DMS 273 treated with DMSO at 0.1 percent for 48 hours (cell line): Measurements from ENCODE around the gene TRAF1.

Experiments used
- DNase-seq: peaks from one replicate; lab custom pipeline; 2025; lab: John Stamatoyannopoulos, UW

Gene TRAF1

GRCh38 chr9:120924698-120925534 lies 1.7 kb downstream of the TRAF1 start:
- DNase-seq, result no peak

- DNase-seq, result no peak
These were observed 2.8 kb downstream of the TRAF1 start for GRCh38 chr9:120923620-120924328.

GRCh38 chr9:120922404-120923195 lies 4.0 kb downstream of the TRAF1 start:
- no peak for DNase-seq

- DNase-seq, result no peak
These were observed 4.9 kb downstream of the TRAF1 start for GRCh38 chr9:120921661-120922181.

GRCh38 chr9:120920806-120921178 lies 5.8 kb downstream of the TRAF1 start:
- DNase-seq, result no peak

- no peak for DNase-seq
These were observed 6.5 kb downstream of the TRAF1 start for GRCh38 chr9:120919843-120920805.

DNA sequence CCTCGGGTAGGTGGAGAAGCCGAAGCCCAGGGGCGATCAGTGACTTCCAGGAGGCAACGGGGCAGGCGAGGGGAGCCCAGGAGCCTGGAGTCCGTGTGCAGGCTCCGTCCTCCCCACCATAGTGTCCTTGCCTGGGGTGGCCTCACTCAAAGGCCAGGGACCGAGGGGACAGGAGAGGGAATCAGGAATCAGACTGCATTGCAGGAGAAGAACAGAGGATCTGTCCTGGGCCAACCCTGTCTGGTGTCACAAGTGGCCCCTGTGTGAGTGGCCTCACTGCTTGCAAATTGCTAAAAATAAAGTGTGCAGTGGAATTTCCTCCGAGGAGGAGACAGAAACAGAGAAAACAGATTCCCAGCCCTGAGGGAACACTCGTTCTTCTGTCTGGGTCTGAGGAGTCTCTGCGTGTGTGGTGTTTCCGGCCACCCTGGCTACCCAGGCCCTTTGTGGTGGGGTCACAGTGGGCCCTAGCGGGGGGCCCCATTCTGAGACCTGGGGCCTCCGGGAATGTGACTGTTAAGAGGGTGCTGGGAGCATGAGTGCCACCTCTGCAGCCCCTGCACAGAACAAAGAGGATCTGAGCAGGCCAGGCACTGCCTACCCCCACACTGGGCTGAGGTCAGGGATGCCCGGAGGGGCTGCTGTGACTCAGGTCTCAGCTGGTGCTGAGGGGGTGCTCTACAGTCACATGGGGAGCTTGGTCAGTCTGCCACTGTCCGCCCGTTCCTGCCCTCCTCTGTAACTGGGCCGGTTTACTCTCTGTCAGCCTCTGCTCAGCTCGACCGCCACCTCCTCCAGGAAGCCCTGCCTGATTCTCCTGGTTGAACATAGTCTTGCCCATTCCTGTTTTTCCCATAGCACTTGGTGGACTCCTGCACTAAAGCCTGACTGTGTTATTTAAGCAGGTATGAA lies 7.4 kb downstream of the TRAF1 start:
- no peak for DNase-seq

DNA sequence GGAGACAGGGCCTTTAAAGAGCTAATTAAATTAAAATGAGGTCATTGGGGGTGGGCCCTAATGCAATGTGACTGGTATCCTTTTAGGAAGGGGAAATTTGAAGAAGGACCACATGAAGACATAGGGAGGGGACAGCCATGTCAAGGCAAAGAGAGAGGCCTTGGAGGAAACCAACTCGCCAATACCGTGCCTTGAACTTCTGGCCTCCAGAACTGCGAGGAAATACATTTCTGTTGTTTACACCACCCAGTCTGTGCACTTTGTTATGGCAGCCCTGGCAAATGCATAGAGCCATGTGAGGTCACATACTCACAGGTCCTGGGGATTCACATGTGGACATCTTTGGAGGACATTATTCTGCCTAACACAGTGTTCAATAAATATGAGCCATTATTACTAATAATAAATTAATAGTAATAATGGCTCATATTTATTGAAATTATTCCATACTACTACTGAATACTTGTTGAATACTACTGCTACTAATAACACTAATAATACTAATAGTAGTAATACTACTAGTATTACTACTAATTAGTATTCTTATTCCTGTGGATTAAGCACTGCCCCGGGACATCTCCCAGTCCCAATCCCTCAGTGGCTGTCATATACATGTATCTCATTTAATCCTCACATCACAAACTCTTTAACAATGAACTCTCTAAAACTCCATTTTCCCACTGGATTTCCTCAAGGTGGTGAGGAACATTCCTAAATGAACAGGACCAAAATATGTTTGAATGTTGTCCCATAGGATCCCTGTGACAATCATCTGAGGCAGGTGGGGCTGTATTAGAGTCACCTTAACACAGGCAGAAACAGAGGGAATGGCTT lies 8.4 kb downstream of the TRAF1 start:
- DNase-seq, result no peak

DNA sequence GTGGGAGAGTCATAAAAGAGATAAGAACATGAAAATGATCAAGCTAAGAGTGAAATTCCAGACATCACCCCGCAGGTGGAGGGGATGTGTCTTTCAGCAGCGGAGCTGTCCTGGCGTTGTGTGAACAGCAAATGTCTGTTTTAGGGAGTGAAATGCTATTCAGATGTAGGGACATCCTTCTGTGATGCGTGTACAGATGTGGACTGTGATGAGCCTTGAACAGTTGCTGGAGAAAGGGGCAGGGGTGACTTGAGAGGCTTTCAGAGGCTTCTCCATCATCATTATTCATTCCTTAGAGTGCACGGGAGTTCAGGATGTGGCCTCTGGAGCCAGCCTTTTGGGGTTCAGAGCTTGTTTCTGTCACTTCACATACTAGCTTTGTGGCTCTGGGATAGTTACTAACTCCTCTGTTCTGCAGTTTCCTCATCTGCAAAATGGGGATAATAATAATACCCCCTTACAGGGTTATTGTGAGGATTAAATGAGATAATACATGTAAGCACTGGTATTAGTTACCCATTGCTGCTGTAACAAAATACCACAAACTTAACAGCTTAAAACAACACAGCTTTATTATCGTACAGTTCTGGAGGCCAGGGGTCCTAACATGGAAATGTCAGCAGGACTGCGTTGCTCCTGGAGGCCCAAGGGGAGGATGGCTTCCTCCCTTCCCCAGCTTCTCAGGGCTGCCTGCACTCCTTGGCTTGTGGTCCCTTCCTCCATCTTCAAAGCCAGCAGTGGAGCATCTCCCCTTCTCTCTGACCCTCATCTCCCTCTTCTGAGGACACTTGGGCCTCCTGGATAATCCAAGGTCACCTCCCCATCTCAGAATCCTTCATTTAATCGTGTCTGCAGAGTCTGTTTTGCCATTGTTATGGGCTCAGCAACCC lies 9.4 kb downstream of the TRAF1 start:
- no peak for DNase-seq

DNA sequence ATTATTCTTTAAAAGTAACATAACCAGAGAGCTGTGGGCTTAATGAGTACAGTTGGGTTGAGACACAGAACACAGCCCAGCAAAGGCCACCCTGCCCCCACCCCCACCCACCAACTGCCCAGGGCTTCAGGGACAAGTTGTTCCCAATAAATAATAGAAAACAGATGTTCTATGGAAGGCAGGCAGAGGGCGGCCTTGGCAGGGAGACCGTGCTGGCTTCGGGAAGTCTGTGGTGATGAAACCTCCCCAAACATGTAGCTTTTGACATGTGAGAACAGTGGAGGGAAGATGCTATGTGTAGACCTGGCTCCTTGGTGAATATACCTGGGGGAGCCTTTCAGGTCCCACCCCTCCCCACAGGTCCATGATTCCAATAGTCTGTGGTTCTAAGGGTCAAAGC lies 10.0 kb downstream of the TRAF1 start:
- DNase-seq, result no peak

DNA sequence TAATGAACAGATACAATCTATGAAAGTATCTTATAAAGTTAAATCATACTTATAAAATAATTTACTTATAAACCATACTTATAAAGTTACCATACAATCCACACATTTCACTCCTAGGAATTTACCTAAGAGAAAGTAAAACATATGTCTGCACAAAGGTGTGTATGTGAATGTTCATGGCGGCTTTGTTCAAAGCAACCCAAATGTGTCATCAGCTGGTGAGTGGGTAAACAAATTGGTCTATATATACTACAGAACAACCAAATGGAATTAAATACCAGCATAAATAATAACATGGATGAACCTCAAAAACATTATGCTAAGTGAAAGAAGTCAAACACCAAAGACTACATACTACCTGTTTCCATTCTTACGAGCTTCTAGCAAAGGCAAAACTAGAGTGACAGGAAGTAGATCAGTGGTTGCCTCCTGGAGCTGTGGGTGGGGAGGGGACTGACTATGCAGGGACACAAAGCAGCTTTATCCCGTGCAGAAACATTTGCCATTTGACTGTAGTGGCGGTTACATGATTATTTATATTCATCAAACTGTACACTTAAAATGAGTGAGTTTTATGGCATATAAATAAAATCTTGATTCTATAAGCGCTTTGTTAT lies 10.6 kb downstream of the TRAF1 start:
- DNase-seq, result no peak

- no peak for DNase-seq
These were observed 11.6 kb downstream of the TRAF1 start for GRCh38 chr9:120914953-120915352.

- DNase-seq, result no peak
These were observed 12.2 kb downstream of the TRAF1 start for GRCh38 chr9:120914396-120914795.

- no peak for DNase-seq
These were observed 12.8 kb downstream of the TRAF1 start for GRCh38 chr9:120913647-120914264.

DNA sequence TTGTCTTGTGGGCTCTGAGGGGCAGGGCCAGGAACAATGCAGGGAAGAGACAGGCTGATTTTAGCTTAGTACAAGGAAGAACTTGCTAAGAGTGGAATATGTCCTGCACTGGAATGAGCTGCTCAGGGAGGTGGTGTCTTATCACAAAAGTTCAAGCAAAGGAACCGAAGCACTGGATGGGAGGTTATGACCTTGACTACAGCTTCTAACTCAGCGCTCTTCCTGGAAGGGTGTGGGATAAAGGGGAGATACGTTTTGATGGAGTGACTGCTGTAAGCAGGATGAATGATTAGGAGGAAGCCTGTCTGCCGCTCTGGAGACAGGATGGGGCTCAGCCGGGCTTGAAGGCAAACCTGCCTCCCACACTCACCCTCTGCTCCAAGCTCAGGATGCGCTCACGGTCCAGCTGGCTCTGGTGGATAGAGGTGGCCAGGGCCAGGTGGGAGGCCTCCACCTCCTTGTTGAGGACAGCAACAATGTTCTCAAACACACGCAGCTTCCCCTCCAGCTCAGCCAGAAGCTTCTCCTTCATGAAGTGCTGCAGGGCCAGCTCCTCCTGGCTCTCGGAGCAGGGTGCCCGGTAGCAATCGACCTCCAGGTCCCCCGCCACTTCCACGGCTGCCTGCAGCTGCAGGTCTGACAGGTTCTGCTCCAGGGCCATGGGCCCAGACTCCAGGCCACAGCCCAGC lies 13.5 kb downstream of the TRAF1 start:
- no peak for DNase-seq

DNA sequence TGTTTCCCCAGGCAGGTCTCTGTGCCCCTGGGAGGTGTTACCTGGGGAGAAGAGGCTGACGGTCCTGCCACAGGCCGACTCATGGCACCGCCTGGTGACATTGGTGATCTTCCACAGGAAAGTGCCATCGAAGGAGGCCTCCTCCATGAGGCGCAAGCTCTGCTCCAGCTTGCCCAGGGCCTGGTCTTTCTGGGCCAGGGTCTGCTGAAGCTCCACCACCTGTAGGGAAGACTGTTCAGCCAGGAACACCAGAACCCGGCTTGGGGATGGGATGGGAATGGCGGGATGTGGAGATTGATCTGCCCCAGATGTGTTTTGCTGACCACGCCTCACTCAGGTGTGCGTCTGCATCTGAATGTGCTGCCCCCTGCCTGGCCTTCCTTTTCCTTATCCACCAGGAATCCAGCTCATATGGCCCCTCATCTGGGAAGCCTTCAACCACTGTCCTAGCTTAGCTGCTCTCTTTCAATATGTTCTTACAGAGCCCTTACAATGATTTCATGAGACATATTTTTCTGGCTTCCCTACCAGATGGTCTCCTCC lies 15.2 kb downstream of the TRAF1 start:
- no peak for DNase-seq
